Measurements from ENCODE around the gene C9orf40.

C9orf40 gene

GRCh38 chr9:74958587-74958986 lies 5.9 kb upstream of the C9orf40 start:
- TF ChIP-seq, protein P1, sequence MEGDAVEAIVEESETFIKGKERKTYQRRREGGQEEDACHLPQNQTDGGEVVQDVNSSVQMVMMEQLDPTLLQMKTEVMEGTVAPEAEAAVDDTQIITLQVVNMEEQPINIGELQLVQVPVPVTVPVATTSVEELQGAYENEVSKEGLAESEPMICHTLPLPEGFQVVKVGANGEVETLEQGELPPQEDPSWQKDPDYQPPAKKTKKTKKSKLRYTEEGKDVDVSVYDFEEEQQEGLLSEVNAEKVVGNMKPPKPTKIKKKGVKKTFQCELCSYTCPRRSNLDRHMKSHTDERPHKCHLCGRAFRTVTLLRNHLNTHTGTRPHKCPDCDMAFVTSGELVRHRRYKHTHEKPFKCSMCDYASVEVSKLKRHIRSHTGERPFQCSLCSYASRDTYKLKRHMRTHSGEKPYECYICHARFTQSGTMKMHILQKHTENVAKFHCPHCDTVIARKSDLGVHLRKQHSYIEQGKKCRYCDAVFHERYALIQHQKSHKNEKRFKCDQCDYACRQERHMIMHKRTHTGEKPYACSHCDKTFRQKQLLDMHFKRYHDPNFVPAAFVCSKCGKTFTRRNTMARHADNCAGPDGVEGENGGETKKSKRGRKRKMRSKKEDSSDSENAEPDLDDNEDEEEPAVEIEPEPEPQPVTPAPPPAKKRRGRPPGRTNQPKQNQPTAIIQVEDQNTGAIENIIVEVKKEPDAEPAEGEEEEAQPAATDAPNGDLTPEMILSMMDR (IDR thresholded peaks at IDR 0.05; ENCODE audit: low read depth, low read length): no peak
- H3K4me3 ChIP-seq (ENCODE audit: low read depth, low read length): no peak overlapping the region

- TF ChIP-seq, protein P1 (IDR thresholded peaks at IDR 0.05; ENCODE audit: low read depth, low read length): no peak
- peak overlapping the region; percentile 89 for H3K4me3 ChIP-seq (ENCODE audit: low read depth, low read length)
These were observed 581 bp upstream of the C9orf40 start for GRCh38 chr9:74953235-74953751.

- TF ChIP-seq, protein P1 (IDR thresholded peaks at IDR 0.05; ENCODE audit: low read depth, low read length): no peak
These were observed 974 bp downstream of the C9orf40 start for GRCh38 chr9:74951725-74952151.

DNA sequence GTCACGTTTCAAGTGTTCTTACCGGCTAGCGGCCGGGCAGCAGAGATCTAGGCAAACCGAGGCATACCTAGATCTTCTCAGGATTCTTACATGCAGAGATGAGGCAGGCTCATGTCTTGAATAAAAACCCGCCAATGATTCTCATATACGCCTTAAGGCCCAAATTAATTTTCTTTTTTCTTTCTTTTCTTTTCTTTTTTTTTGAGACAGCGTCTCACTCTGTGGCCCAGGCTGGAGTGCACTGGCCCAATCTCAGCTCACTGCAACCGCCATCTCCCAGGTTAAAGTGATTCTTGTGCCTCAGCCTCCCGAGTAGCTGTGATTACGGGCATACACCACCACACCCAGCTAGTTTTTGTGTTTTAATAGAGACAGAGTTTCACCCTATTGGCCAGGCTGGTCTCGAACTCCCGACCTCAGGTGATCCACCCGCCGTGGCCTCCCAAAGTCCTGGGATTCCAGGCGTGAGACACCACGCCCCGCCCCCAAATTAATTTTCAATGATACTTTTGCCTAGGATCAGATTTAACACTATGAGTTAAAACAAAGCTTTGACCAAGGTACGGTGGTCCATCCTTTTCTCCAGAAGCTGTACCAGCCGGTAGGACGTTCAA lies 1.5 kb downstream of the C9orf40 start:
- TF ChIP-seq, protein P1 (IDR thresholded peaks at IDR 0.05; ENCODE audit: low read depth, low read length): no peak
- H3K4me3 ChIP-seq (ENCODE audit: low read depth, low read length): peak overlapping the region; percentile 89

More at GRCh38 chr9:74951725-74952151, 974 bp downstream of the C9orf40 start:
- H3K4me3 ChIP-seq (ENCODE audit: low read depth, low read length): peak overlapping the region; percentile 89

- no peak overlapping the region for H3K4me3 ChIP-seq (ENCODE audit: low read depth, low read length)
- TF ChIP-seq, protein P1 (IDR thresholded peaks at IDR 0.05; ENCODE audit: low read depth, low read length): no peak
These were observed 2.6 kb downstream of the C9orf40 start for GRCh38 chr9:74949859-74950855.

DNA sequence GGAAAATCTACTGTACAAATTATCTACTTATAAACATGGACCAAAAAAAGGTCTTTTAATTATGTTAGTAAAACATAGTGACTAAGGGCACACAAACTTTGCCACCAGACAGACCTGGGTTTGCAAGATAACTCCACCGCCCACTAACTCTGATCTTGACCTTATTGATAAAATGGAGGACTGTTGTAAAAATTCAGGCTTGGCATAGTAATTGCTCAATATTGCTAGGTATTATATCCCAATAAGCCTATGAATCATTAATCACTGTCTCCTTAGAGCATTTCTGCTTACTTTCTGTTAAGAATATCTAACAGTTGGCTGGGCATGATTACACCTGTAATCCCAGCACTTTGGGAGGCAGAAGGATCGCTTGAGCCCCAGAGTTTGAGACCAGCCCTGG lies 3.8 kb downstream of the C9orf40 start:
- TF ChIP-seq, protein P1 (IDR thresholded peaks at IDR 0.05; ENCODE audit: low read depth, low read length): no peak
- H3K4me3 ChIP-seq (ENCODE audit: low read depth, low read length): no peak overlapping the region

All from WI38 (cell line).